Right kidney (tissue), 1 donor: ENCODE results near the gene KIRREL3.

Source experiments
- DNase-seq: peaks from one replicate; pipeline ENCODE4 v3.0.0-alpha.2; 2016

The KIRREL3 gene

GRCh38 chr11:126658306-126659056 lies 342.1 kb downstream of the KIRREL3 start:
- DNase-seq: no peak

GRCh38 chr11:126655807-126656128 lies 344.8 kb downstream of the KIRREL3 start:
- no peak for DNase-seq

GRCh38 chr11:126654886-126655806 lies 345.4 kb downstream of the KIRREL3 start:
- no peak for DNase-seq

- DNase-seq: no peak
These were observed 347.5 kb downstream of the KIRREL3 start for GRCh38 chr11:126653040-126653439.

- DNase-seq: no peak
These were observed 352.8 kb downstream of the KIRREL3 start for GRCh38 chr11:126647735-126648134.

- DNase-seq: no peak
These were observed 353.6 kb downstream of the KIRREL3 start for GRCh38 chr11:126646701-126647557.

GRCh38 chr11:126645186-126645585 lies 355.4 kb downstream of the KIRREL3 start:
- DNase-seq: no peak

- no peak for DNase-seq
These were observed 360.4 kb downstream of the KIRREL3 start for GRCh38 chr11:126640186-126640585.

- DNase-seq: no peak
These were observed 360.9 kb downstream of the KIRREL3 start for GRCh38 chr11:126639692-126640091.

GRCh38 chr11:126638648-126639047 lies 361.9 kb downstream of the KIRREL3 start:
- no peak for DNase-seq

- DNase-seq: no peak
These were observed 362.8 kb downstream of the KIRREL3 start for GRCh38 chr11:126637795-126638175.

GRCh38 chr11:126636911-126637794 lies 363.4 kb downstream of the KIRREL3 start:
- no peak for DNase-seq

- no peak for DNase-seq
These were observed 365.1 kb downstream of the KIRREL3 start for GRCh38 chr11:126635511-126635910.

- no peak for DNase-seq
These were observed 365.6 kb downstream of the KIRREL3 start for GRCh38 chr11:126634963-126635362.

- no peak for DNase-seq
These were observed 367.2 kb downstream of the KIRREL3 start for GRCh38 chr11:126633330-126633729.

GRCh38 chr11:126630893-126631798 lies 369.4 kb downstream of the KIRREL3 start:
- no peak for DNase-seq

GRCh38 chr11:126630488-126630887 lies 370.1 kb downstream of the KIRREL3 start:
- DNase-seq: no peak

- no peak for DNase-seq
These were observed 371.6 kb downstream of the KIRREL3 start for GRCh38 chr11:126628790-126629621.

GRCh38 chr11:126628450-126628789 lies 372.1 kb downstream of the KIRREL3 start:
- no peak for DNase-seq

GRCh38 chr11:126627421-126627820 lies 373.1 kb downstream of the KIRREL3 start:
- DNase-seq: no peak
